GM19324 (cell line): ENCODE measurements around the gene LPO.

Experiments
- ATAC-seq: cut with Tn5 transposase; IDR thresholded peaks from one replicate; pipeline ENCODE4 v1.9.1; 2021; ENCODE audit warnings: mild to moderate bottlenecking, moderate library complexity; ENCODE audit not compliant: unreplicated experiment, low FRiP score

LPO gene

DNA sequence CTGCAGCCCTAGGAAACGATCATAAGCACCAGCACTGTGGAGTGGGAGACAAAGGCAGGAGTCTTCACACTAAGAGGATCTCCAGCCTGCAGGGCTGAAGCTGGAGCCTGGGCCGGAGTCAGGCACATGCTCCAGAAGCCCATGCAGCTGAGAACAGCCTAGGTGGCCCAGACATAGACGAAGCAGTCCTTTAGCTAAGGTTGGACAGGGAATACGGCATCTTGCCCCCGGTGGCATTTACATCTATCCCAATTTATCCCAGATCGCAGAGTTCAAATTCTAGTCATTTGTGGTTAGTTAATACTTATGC lies 76.3 kb downstream of the LPO start:
- ATAC-seq: no peak

DNA sequence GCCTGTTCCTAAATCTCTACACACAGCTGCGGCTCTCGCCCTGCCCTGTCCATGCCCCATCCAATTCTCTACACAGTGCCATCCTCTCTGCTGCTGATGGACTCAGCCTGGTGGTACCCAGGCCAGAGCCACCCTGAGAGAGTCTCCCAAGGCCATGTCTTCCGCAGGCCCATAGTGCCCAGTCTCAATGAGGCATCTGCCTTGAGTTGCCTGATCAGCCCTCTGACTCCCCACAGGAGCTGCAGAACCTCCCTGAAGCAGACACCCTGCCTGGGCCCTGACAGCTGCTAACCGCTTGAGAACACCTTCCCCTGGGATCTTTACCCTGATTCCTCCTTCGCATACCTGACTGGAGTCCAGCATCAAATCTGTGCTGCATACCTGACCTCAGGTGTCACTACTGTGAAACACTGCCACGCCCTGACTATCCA lies 76.9 kb downstream of the LPO start:
- no peak for ATAC-seq

DNA sequence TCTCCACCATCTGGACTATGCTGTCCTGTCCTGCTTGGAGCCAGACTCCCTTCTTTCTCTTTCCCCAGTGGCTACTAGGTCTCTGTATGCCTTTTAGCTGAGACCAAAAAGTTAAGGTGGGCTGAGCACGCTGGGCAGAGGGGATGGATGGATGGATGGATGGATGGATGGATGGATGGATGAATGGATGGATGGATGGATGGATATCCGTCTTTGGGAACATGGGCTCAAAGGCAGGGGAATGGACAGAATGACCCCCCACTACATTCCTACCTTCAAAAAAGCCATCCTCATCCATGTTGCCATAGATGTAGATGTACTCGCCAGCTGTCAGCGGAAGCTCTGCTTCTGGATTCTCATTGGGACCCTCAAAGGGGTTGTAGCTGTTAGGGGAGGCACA lies 77.4 kb downstream of the LPO start:
- ATAC-seq: no peak

DNA sequence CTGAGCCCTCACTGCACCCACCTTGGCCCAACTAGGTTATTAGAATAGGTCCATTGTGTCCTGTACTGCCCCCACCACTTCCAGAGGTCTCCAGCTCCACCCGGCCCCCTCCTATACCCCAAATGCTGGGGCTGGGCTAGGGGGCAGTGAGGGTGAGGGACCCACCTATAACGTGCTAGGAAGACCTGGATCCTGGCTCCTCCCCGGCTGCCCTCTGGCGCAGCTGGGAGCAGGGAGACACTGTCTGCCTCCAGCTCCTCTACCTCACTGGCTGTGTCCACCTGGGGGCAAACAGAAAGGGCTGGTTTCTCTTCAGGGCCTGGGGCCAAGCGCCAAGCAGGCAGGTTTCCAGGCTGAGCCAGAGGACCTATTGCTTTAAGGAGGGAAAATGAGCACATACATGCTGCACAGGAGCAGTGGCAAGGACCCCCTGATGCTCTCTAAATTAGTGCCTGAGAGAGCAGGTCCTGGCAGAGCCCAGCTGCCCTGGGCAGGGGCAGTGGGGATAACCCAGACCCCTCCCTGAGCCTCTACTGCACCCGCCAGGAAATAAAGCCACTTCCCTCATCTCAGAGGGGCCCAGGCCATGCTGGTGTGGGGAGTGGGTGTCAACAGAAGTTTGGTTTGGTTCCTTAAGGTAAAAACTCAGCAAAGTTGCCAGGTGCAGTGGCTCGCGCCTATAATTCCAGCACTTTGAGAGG lies 78.0 kb downstream of the LPO start:
- ATAC-seq: no peak

DNA sequence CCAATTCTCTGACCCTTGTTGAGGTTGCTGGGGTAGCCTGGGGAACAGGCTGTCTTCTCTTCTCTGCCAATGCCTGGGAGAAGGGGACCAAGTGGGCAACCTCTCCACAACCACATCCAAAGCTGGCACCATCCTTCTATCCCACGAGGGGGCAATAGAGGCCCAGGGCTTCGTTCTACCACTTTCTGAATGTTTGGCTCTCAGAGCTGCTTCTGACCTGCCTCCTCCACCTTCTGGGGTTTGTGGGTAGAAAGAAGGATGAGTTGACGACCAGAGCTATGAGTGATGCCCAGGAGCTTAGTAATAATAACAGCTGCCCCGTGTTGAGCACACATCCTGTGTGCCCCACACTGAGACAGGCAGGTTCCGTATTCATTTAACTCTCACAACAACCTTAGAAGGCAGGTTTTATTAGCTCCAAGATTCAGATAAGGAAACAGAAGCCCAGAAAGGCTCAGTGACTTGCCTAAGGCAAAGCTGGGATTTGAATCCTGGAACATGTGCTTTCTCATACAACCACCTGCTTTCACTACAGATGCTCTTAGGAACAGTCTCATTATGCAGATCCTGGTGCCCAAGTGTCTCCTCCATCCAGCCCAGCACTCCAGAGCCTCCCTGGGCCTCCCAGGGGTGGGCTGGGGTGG lies 79.2 kb downstream of the LPO start:
- no peak for ATAC-seq

DNA sequence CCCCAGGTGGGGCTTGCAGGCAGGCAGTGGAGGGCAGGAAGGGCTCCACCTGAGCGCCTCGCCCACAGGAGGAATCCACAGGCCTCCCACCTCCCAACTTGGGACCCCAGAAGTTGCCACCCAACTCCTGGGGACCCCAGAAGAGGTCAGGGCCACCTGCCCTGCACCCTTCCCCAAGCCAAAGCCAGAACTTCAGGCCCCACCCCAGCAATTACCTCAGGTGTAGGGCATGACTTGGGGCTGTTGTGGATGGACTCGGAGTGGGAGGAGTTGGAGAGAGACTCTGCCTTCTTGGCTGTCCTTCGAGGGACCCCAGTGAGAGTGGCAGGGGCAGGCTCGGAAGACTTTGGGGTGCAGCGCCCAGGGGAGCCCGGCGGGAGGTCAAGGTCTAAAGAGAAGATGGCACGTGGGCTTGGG lies 79.7 kb downstream of the LPO start:
- ATAC-seq: no peak
